H1 (cell line): ENCODE measurements around the gene PLAC1.

Experiments
- CEBPB ChIP-seq: IDR thresholded peaks from 2 replicates; pipeline ENCODE4 v1.6.1; 2012; ENCODE audit warnings: low read depth, low read length
- CHD1 ChIP-seq: IDR thresholded peaks from 2 replicates; pipeline ENCODE4 v1.6.1; 2012; ENCODE audit warnings: low read depth, low read length, improper control_type of control experiment
- EZH2 ChIP-seq: fragments of 200-600 bp; sonication (generic); IDR thresholded peaks from 2 replicates; pipeline ENCODE4 v1.7.1; 2012; ENCODE audit warnings: low read depth, mild to moderate bottlenecking, moderate library complexity, low read length, inconsistent platforms; ENCODE audit not compliant: severe bottlenecking
- JUND ChIP-seq: IDR thresholded peaks from 2 replicates; pipeline ENCODE4 v1.6.1; 2011; ENCODE audit warnings: mild to moderate bottlenecking, improper control_type of control experiment, low read length
- KDM5A ChIP-seq: fragments of 200-600 bp; IDR thresholded peaks from 2 replicates; pipeline ENCODE4 v1.7.1; 2012; ENCODE audit warnings: mild to moderate bottlenecking, low read length, inconsistent platforms, mixed read lengths
- SIN3A ChIP-seq, 2 experiments: IDR thresholded peaks in 1 of 2; conservative IDR thresholded peaks in 1 of 2; 2 replicates each; pipeline ENCODE4 v1.6.1; 2011 to 2012; ENCODE audit warnings: low read length in 2 of 2, improper control_type of control experiment in 1 of 2, low read depth in 1 of 2, mild to moderate bottlenecking in 1 of 2
- USF2 ChIP-seq: IDR thresholded peaks from 2 replicates; pipeline ENCODE4 v1.6.1; 2011; ENCODE audit warnings: low read length, improper control_type of control experiment
- YY1 ChIP-seq: IDR thresholded peaks from 2 replicates; pipeline ENCODE4 v1.6.1; 2011; ENCODE audit warnings: low read depth, mild to moderate bottlenecking, low read length

GRCh38 chrX:134636851-134637250, 21.4 kb downstream of the PLAC1 start:
- TF ChIP-seq YY1 (no peak), CHD1 (no peak), EZH2 (no peak), JUND (no peak), KDM5A (no peak), CEBPB (no peak), SIN3A (conservative IDR thresholded peaks at IDR 0.05 in 1 of 2, IDR thresholded peaks at IDR 0.05 in 1 of 2; ENCODE audit: low read depth in 1 of 2, low read length in 2 of 2) (no peak), USF2 (no peak)
